HCT116 (cell line): ENCODE measurements around the gene BICRAL. TPM values are rescaled to one million over a fixed set of nuclear protein-coding genes. Genes with fewer than 3 reads are reported as not detected.
A peak's percentile ranks its signal among the peaks of the same experiment; 100 is the strongest.

Source experiments
- ATAC-seq: fragments of 200-7000 bp; cut with Tn5 transposase; 2 replicates; pipeline ENCODE4 v1.9.1; 2020; ENCODE audit warnings: mild to moderate bottlenecking, moderate library complexity
- BruUV-seq: library from RNA; stranded (reverse); fragments of 400-500 nt; replicated peaks from 2 replicates; lab custom pipeline; 2021; lab: Mats Ljungman, UMichigan
- CTCF ChIA-PET: fragments of 300-600 bp; sonication (Branson Sonifier 250); formaldehyde crosslinking; loops from one replicate; lab custom pipeline; 2021; ENCODE audit warnings: antibody characterized with exemption; lab: Charles Lee
- POLR2A ChIA-PET: fragments of 300-600, 350-600 bp; sonication (Branson Sonifier 250); formaldehyde crosslinking; loops from one replicate; lab custom pipeline; 2021; ENCODE audit warnings: antibody characterized with exemption; lab: Charles Lee
- RAD21 ChIA-PET, 2 experiments: fragments of 300-600 bp; sonication (Branson Sonifier 250); formaldehyde crosslinking; loops; one replicate each; lab custom pipeline; 2023; ENCODE audit warnings: low total read pairs in 2 of 2; ENCODE audit not compliant: uncharacterized antibody in 2 of 2, unreplicated experiment in 2 of 2, low non-redundant PET in 1 of 2; lab: Charles Lee
- DNase-seq: peaks from one replicate; pipeline ENCODE4 v3.0.0-alpha.2; 2010; ENCODE audit warnings: low read depth, low spot score
- H2AFZ ChIP-seq: fragments of 200-600 bp; shearing (Covaris generic), sonication (generic); 2 replicates; pipeline ENCODE4 v1.6.1; 2017; ENCODE audit warnings: low read depth, mixed run types, mixed read lengths, antibody characterized with exemption, low read length; ENCODE audit not compliant: poor library complexity, severe bottlenecking
- H3K27ac ChIP-seq: 2 replicates; pipeline ENCODE4 v1.5.1; 2012; ENCODE audit warnings: low read depth, low read length
- H3K27me3 ChIP-seq: fragments of 200-600 bp; sonication (generic); 2 replicates; pipeline ENCODE4 v1.6.1; 2016; ENCODE audit warnings: mixed run types, low read length, mixed read lengths; ENCODE audit not compliant: insufficient read depth
- H3K36me3 ChIP-seq, 2 experiments: fragments of 200-500 bp in 1 of 2; fragments of 200-600 bp in 1 of 2; sonication (Bioruptor generic) in 1 of 2; sonication (generic) in 1 of 2; 2 replicates each; pipeline versions ENCODE4 v1.5.1 to v1.6.1; 2014 to 2016; ENCODE audit warnings: low read length in 2 of 2, inconsistent platforms in 1 of 2, mixed read lengths in 1 of 2, mixed run types in 1 of 2; ENCODE audit not compliant: insufficient read depth in 2 of 2, control insufficient read depth in 1 of 2
- H3K4me1 ChIP-seq, 2 experiments: fragments of 200-600 bp in 1 of 2; sonication (generic) in 1 of 2; 2 replicates each; pipeline versions ENCODE4 v1.5.1 to v1.6.1; 2012 to 2017; ENCODE audit warnings: low read length in 2 of 2, inconsistent platforms in 1 of 2, mild to moderate bottlenecking in 1 of 2, mixed read lengths in 1 of 2, mixed run types in 1 of 2, moderate library complexity in 1 of 2; ENCODE audit not compliant: insufficient read depth in 2 of 2, control insufficient read depth in 1 of 2
- H3K4me2 ChIP-seq: fragments of 200-600 bp; sonication (generic); 2 replicates; pipeline ENCODE4 v1.6.1; 2017; ENCODE audit warnings: mixed run types, low read length, mixed read lengths
- H3K4me3 ChIP-seq, 2 experiments: fragments of 200-600 bp in 1 of 2; sonication (generic) in 1 of 2; replicated peaks in 1 of 2; 2 replicates each; pipeline ENCODE4 v1.5.1; 2011 to 2016; ENCODE audit warnings: low read length in 2 of 2, control low read depth in 1 of 2, low read depth in 1 of 2, mild to moderate bottlenecking in 1 of 2, mixed read lengths in 1 of 2, mixed run types in 1 of 2
- H3K79me2 ChIP-seq: fragments of 200-600 bp; sonication (generic); 2 replicates; pipeline ENCODE4 v1.6.1; 2017; ENCODE audit warnings: mild to moderate bottlenecking, mixed run types, low read length, moderate library complexity, mixed read lengths; ENCODE audit not compliant: insufficient read depth
- H3K9ac ChIP-seq: fragments of 200-600 bp; sonication (generic); 2 replicates; pipeline ENCODE4 v1.6.1; 2016; ENCODE audit warnings: low read length, mixed read lengths
- H3K9me2 ChIP-seq: fragments of 200-600 bp; sonication (generic), shearing (Covaris generic); 2 replicates; pipeline ENCODE4 v1.6.1; 2017; ENCODE audit warnings: mixed run types, mild to moderate bottlenecking, moderate library complexity; ENCODE audit not compliant: insufficient read depth
- H3K9me3 ChIP-seq, 2 experiments: fragments of 200-500 bp in 1 of 2; fragments of 200-600 bp in 1 of 2; sonication (Bioruptor generic) in 1 of 2; sonication (generic) in 1 of 2; 2 replicates each; pipeline ENCODE4 v1.6.1; 2014 to 2017; ENCODE audit warnings: low read length in 2 of 2, mixed read lengths in 2 of 2, inconsistent platforms in 1 of 2, low read depth in 1 of 2, mild to moderate bottlenecking in 1 of 2, mixed run types in 1 of 2, moderate library complexity in 1 of 2; ENCODE audit not compliant: control insufficient read depth in 1 of 2, insufficient read depth in 1 of 2
- H4K20me1 ChIP-seq: fragments of 200-600 bp; sonication (generic), shearing (Covaris generic); 2 replicates; pipeline ENCODE4 v1.6.1; 2017; ENCODE audit warnings: mixed run types, mild to moderate bottlenecking, moderate library complexity; ENCODE audit not compliant: insufficient read depth
- CBX3 ChIP-seq: IDR thresholded peaks from 2 replicates; pipeline ENCODE4 v1.6.1; 2012; ENCODE audit warnings: low read depth
- CEBPB ChIP-seq: IDR thresholded peaks from 2 replicates; pipeline ENCODE4 v1.6.1; 2012; ENCODE audit warnings: low read depth
- ELF1 ChIP-seq: IDR thresholded peaks from 2 replicates; pipeline ENCODE4 v1.6.1; 2012; ENCODE audit warnings: low read depth, borderline replicate concordance
- EZH2 ChIP-seq: fragments of 200-600 bp; sonication (generic); IDR thresholded peaks from 2 replicates; pipeline ENCODE4 v1.6.1; 2017; ENCODE audit warnings: antibody characterized with exemption, mixed run types
- JUND ChIP-seq: IDR thresholded peaks from 2 replicates; pipeline ENCODE4 v1.6.1; 2012
- YY1 ChIP-seq: IDR thresholded peaks from 2 replicates; pipeline ENCODE4 v1.6.1; 2011; ENCODE audit warnings: low read length, low read depth, moderate library complexity, mild to moderate bottlenecking; ENCODE audit not compliant: insufficient replicate concordance; ENCODE audit errors: extremely low read depth
- intact Hi-C: fragments of 100-400 bp; cut with micrococcal nuclease; formaldehyde crosslinking; loops from 2 replicates; pipeline ENCODE4 v1.10.0; 2022
- total RNA-seq: library from RNA; stranded (reverse); gene quantifications from one replicate; pipeline ENCODE4 v1.2.1, GENCODE V29; 2021; ENCODE audit not compliant: unreplicated experiment
- TF ChIP-seq, protein P1 (sequence below): IDR thresholded peaks from 2 replicates; pipeline ENCODE4 v1.6.1; 2012; ENCODE audit warnings: low read depth

The BICRAL gene
- total RNA-seq, 1 experiment from 2014 or later, result 14.9 TPM

- H3K9me2 ChIP-seq, result no peaks in the 10 kb centered on the region
- ChIA-PET CTCF (no interaction called here), POLR2A (no interaction called here), RAD21 (no interaction called here)
- no peak for DNase-seq
- intact Hi-C loops, result no loop called here
- H3K36me3 ChIP-seq, result no peaks in the 10 kb centered on the region
- H3K9me3 ChIP-seq, result no peaks in the 10 kb centered on the region
- peak overlapping the region; percentile 61 for H3K4me2 ChIP-seq
- peak overlapping the region; percentile 56; the same call in 1 of the 2 replicates for H3K27ac ChIP-seq
- H3K4me3 ChIP-seq, result no peak overlapping the region
- TF ChIP-seq JUND (no peak), YY1 (no peak), CBX3 (no peak), CEBPB (no peak), ELF1 (no peak), EZH2 (no peak)
- TF ChIP-seq, protein P1, sequence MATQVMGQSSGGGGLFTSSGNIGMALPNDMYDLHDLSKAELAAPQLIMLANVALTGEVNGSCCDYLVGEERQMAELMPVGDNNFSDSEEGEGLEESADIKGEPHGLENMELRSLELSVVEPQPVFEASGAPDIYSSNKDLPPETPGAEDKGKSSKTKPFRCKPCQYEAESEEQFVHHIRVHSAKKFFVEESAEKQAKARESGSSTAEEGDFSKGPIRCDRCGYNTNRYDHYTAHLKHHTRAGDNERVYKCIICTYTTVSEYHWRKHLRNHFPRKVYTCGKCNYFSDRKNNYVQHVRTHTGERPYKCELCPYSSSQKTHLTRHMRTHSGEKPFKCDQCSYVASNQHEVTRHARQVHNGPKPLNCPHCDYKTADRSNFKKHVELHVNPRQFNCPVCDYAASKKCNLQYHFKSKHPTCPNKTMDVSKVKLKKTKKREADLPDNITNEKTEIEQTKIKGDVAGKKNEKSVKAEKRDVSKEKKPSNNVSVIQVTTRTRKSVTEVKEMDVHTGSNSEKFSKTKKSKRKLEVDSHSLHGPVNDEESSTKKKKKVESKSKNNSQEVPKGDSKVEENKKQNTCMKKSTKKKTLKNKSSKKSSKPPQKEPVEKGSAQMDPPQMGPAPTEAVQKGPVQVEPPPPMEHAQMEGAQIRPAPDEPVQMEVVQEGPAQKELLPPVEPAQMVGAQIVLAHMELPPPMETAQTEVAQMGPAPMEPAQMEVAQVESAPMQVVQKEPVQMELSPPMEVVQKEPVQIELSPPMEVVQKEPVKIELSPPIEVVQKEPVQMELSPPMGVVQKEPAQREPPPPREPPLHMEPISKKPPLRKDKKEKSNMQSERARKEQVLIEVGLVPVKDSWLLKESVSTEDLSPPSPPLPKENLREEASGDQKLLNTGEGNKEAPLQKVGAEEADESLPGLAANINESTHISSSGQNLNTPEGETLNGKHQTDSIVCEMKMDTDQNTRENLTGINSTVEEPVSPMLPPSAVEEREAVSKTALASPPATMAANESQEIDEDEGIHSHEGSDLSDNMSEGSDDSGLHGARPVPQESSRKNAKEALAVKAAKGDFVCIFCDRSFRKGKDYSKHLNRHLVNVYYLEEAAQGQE, result no peak
- 0 out of 2 replicates have a peak overlapping the region, but pooled peaks have one; percentile 25 for H3K9ac ChIP-seq
- no peaks in the 10 kb centered on the region for H4K20me1 ChIP-seq
- no peaks in the 10 kb centered on the region for H3K27me3 ChIP-seq
- H3K79me2 ChIP-seq, result no peaks in the 10 kb centered on the region
- no peak overlapping the region for H2AFZ ChIP-seq
- 0 out of 2 replicates have a peak, but pooled peaks have one; percentile 28 for ATAC-seq
- BruUV-seq, result no TSS peak
- peaks cover 21 to 45% of the 10 kb centered on the region in 2 experiments for H3K4me1 ChIP-seq
Measured at GRCh38 chr6:42764911-42765648, 16.8 kb upstream of the BICRAL start.
